Panc1 (cell line): ENCODE data around the gene CRIP2. TPM values are rescaled to one million over a fixed set of nuclear protein-coding genes. Genes with fewer than 3 reads are reported as not detected.

ENCODE experiments used
- ATAC-seq: fragments of 200-7000 bp; cut with Tn5 transposase; 2 replicates; pipeline ENCODE4 v1.9.1; 2020; ENCODE audit warnings: mild to moderate bottlenecking, moderate library complexity
- BruUV-seq: library from RNA; stranded (reverse); fragments of 400-500 nt; replicated peaks from 2 replicates; lab custom pipeline; 2021; lab: Mats Ljungman, UMichigan
- CTCF ChIA-PET: fragments of 300-600 bp; sonication (Branson Sonifier 250); formaldehyde crosslinking; loops from one replicate; lab custom pipeline; 2022; ENCODE audit warnings: antibody characterized with exemption; lab: Charles Lee
- POLR2A ChIA-PET: fragments of 300-600 bp; sonication (Branson Sonifier 250); formaldehyde crosslinking; loops from one replicate; lab custom pipeline; 2022; ENCODE audit warnings: antibody characterized with exemption; lab: Charles Lee
- DNase-seq: peaks from one replicate; pipeline ENCODE4 v3.0.0-alpha.2; 2010; ENCODE audit warnings: low read depth, low spot score
- H3K27ac ChIP-seq: 2 replicates; pipeline ENCODE4 v1.5.1; 2011; ENCODE audit warnings: mild to moderate bottlenecking, low read length, inconsistent platforms
- H3K27me3 ChIP-seq: fragments of 200-500 bp; sonication (Bioruptor generic); 2 replicates; pipeline ENCODE4 v1.6.0; 2014; ENCODE audit warnings: low read length, inconsistent platforms; ENCODE audit not compliant: control insufficient read depth, insufficient read depth
- H3K36me3 ChIP-seq: fragments of 200-500 bp; sonication (Bioruptor generic); 2 replicates; pipeline ENCODE4 v1.5.1; 2014; ENCODE audit warnings: inconsistent platforms, mild to moderate bottlenecking, low read length, moderate library complexity; ENCODE audit not compliant: control insufficient read depth, insufficient read depth
- H3K4me1 ChIP-seq: 2 replicates; pipeline ENCODE4 v1.5.1; 2011; ENCODE audit warnings: inconsistent platforms, mild to moderate bottlenecking, low read length, moderate library complexity; ENCODE audit not compliant: control insufficient read depth, insufficient read depth
- H3K4me3 ChIP-seq, 2 experiments: 2 replicates each; pipeline ENCODE4 v1.5.1; 2011 to 2012; ENCODE audit warnings: low read depth in 2 of 2, low read length in 2 of 2, mild to moderate bottlenecking in 2 of 2, inconsistent platforms in 1 of 2, moderate library complexity in 1 of 2
- H3K9me3 ChIP-seq: fragments of 200-500 bp; sonication (Bioruptor generic); 2 replicates; pipeline ENCODE4 v1.5.1; 2014; ENCODE audit warnings: low read depth, mild to moderate bottlenecking, inconsistent platforms, low read length, moderate library complexity; ENCODE audit not compliant: control insufficient read depth, insufficient read depth
- POLR2AphosphoS5 ChIP-seq: IDR thresholded peaks from 2 replicates; pipeline ENCODE4 v1.6.1; 2012; ENCODE audit warnings: mild to moderate bottlenecking, low read depth, low read length, moderate library complexity
- SIN3A ChIP-seq: IDR thresholded peaks from 2 replicates; pipeline ENCODE4 v1.6.1; 2012; ENCODE audit warnings: low read depth, mild to moderate bottlenecking, low read length, moderate library complexity, borderline replicate concordance; ENCODE audit not compliant: insufficient read depth
- TCF7L2 ChIP-seq: IDR thresholded peaks from 2 replicates; pipeline ENCODE4 v1.6.1; 2011; ENCODE audit warnings: mild to moderate bottlenecking, low read depth, low read length, inconsistent platforms
- in situ Hi-C: cut with HindIII; loops from 2 replicates; pipeline ENCODE4 v1.10.0; 2016; ENCODE audit warnings: low sequenced_read_pairs, low pct_unique_long_range_greater_than_20kb
- intact Hi-C: fragments of 100-400 bp; cut with micrococcal nuclease; formaldehyde crosslinking; loops from one replicate; pipeline ENCODE4 v1.10.0; 2022; ENCODE audit not compliant: unreplicated experiment
- total RNA-seq: library from RNA; stranded (reverse); gene quantifications from one replicate; pipeline ENCODE4 v1.2.1, GENCODE V29; 2021; ENCODE audit not compliant: unreplicated experiment
- TF ChIP-seq, protein P1 (sequence below): fragments of 450-650 bp; IDR thresholded peaks from 2 replicates; pipeline ENCODE4 v1.5.1; 2017; ENCODE audit warnings: mild to moderate bottlenecking
- TF ChIP-seq, protein P2 (sequence below), 2 experiments: IDR thresholded peaks; 2 replicates each; pipeline ENCODE4 v1.6.1; 2011 to 2012; ENCODE audit warnings: low read depth in 2 of 2, control low read depth in 1 of 2, low read length in 1 of 2, mild to moderate bottlenecking in 1 of 2, moderate library complexity in 1 of 2; ENCODE audit not compliant: insufficient read depth in 1 of 2

Gene CRIP2
- total RNA-seq, 1 experiment from 2014 or later: 280 TPM

DNA sequence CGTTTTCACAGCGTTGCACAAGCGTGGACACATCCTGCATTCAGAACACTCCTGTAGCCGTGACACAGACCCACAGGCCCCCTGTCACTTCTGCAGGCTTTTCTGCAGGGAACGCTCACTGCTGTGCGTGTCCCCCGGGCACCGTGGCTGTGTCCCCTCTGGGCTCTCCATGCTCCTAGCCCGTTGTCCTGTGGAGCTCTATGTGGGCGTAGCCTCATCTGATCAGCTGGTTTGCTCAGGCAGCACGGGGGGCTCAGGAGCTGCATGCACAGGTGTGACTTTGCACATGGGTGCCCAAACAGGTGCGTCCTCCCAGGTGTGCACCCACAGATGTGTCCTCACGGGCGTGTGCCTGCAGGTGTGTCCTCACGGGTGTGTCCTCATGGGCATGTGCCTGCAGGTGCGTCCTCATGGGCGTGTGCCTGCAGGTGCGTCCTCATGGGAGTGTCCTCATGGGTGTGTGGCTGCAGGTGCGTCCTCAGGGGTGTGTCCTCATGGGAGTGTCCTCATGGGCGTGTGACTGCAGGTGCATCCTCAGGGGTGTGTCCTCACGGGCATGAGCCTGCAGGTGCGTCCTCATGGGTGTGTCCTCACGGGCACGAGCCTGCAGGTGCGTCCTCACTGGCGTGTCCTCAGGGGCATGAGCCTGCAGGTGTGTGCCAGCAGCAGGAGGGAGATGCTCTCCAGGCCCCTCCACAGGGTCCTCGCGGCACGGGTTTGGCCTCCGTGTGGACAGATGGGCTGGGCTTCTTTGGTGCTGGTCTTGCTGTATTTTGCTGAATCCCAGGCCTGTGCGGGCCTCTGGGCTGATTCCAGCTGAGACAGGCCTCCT is 37.5 kb upstream of the CRIP2 start:
- H3K4me1 ChIP-seq: no peaks in the 10 kb centered on the region
- H3K27ac ChIP-seq: no peak overlapping the region
- H3K9me3 ChIP-seq: no peaks in the 10 kb centered on the region
- ATAC-seq (no peak), DNase-seq (no peak)
- TF ChIP-seq POLR2AphosphoS5: no peak
- TF ChIP-seq, protein P1, sequence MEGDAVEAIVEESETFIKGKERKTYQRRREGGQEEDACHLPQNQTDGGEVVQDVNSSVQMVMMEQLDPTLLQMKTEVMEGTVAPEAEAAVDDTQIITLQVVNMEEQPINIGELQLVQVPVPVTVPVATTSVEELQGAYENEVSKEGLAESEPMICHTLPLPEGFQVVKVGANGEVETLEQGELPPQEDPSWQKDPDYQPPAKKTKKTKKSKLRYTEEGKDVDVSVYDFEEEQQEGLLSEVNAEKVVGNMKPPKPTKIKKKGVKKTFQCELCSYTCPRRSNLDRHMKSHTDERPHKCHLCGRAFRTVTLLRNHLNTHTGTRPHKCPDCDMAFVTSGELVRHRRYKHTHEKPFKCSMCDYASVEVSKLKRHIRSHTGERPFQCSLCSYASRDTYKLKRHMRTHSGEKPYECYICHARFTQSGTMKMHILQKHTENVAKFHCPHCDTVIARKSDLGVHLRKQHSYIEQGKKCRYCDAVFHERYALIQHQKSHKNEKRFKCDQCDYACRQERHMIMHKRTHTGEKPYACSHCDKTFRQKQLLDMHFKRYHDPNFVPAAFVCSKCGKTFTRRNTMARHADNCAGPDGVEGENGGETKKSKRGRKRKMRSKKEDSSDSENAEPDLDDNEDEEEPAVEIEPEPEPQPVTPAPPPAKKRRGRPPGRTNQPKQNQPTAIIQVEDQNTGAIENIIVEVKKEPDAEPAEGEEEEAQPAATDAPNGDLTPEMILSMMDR: no peak
- TF ChIP-seq TCF7L2: no peak
- TF ChIP-seq, protein P2, sequence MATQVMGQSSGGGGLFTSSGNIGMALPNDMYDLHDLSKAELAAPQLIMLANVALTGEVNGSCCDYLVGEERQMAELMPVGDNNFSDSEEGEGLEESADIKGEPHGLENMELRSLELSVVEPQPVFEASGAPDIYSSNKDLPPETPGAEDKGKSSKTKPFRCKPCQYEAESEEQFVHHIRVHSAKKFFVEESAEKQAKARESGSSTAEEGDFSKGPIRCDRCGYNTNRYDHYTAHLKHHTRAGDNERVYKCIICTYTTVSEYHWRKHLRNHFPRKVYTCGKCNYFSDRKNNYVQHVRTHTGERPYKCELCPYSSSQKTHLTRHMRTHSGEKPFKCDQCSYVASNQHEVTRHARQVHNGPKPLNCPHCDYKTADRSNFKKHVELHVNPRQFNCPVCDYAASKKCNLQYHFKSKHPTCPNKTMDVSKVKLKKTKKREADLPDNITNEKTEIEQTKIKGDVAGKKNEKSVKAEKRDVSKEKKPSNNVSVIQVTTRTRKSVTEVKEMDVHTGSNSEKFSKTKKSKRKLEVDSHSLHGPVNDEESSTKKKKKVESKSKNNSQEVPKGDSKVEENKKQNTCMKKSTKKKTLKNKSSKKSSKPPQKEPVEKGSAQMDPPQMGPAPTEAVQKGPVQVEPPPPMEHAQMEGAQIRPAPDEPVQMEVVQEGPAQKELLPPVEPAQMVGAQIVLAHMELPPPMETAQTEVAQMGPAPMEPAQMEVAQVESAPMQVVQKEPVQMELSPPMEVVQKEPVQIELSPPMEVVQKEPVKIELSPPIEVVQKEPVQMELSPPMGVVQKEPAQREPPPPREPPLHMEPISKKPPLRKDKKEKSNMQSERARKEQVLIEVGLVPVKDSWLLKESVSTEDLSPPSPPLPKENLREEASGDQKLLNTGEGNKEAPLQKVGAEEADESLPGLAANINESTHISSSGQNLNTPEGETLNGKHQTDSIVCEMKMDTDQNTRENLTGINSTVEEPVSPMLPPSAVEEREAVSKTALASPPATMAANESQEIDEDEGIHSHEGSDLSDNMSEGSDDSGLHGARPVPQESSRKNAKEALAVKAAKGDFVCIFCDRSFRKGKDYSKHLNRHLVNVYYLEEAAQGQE (IDR thresholded peaks at IDR 0.05; ENCODE audit: insufficient read depth in 1 of 2, low read depth in 2 of 2, low read length in 1 of 2): no peak
- TF ChIP-seq SIN3A: no peak
- CTCF ChIA-PET: no interaction called here
- H3K27me3 ChIP-seq: no peaks in the 10 kb centered on the region
- intact Hi-C loops (no loop called here), in situ Hi-C loops (no loop called here)
- no peaks in the 10 kb centered on the region for H3K36me3 ChIP-seq
- no TSS peak for BruUV-seq
- POLR2A ChIA-PET: no interaction called here
- H3K4me3 ChIP-seq: no peak overlapping the region

DNA sequence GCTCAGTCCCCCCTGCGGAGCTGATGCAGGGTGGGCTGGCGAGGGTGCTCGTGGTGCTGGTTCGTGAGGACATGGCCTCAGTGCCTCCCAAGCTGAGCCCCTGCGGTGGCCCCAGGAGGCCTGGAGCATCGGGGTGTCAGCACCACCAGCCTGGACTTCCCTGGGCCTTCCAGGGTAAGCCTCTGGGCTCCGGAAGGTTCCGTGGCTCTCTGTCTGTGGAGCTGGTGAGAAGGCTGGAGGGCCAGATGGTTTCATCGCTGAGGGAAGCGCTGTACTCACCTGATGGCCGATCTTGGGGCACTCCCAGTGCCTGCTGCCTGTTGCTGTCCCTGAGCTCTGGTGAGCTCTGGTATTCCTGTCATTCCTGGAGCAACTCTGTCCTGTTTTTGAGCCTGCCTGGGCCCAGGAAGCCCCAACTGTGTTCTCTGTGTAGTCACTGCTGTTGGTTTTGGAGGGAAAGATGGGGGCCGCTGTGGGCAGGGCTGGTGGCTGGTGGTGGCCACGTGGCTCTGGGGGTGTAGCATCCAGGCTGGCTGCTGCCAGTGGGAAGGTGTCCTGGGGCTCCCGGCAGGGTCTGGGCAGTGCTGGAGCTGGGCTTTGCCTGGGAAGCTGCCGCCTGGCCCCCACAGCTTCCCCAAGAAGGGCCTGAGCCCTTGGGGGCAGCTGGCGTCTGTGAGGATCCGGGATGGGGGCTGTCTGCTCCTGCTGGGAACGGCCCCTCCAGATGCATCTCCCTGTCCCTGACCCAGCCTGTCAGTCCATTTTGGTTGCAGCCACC is 36.7 kb upstream of the CRIP2 start:
- no peaks in the 10 kb centered on the region for H3K36me3 ChIP-seq
- H3K27ac ChIP-seq: no peak overlapping the region
- no peaks in the 10 kb centered on the region for H3K9me3 ChIP-seq
- TF ChIP-seq POLR2AphosphoS5 (no peak), TCF7L2 (no peak), SIN3A (no peak)
- TF ChIP-seq, protein P1: no peak
- TF ChIP-seq, protein P2 (IDR thresholded peaks at IDR 0.05; ENCODE audit: insufficient read depth in 1 of 2, low read depth in 2 of 2, low read length in 1 of 2): no peak
- ATAC-seq: no peak
- BruUV-seq: no TSS peak
- no peak overlapping the region for H3K4me3 ChIP-seq
- H3K4me1 ChIP-seq: no peaks in the 10 kb centered on the region
- ChIA-PET CTCF (interaction anchor here (0.7 kb wide), 1 partner anchor 11 kb away, joined by 3 read pairs; no protein-coding TSS in a partner anchor), POLR2A (no interaction called here)
- DNase-seq: no peak
- in situ Hi-C loops (no loop called here), intact Hi-C loops (no loop called here)
- H3K27me3 ChIP-seq: no peaks in the 10 kb centered on the region
